Uterus (tissue), 2 donors: Measurements from ENCODE around the gene QSOX2.

Experiments used
- CTCF ChIP-seq, 4 experiments: fragments of 200-600 bp in 2 of 4; fragments of 450-650 bp in 2 of 4; sonication (generic) in 2 of 4; IDR thresholded peaks; one replicate each; pipeline ENCODE4 v1.5.1; 2016 to 2019; ENCODE audit warnings: antibody characterized with exemption in 4 of 4, mild to moderate bottlenecking in 2 of 4, moderate library complexity in 1 of 4
- POLR2A ChIP-seq, 2 donors: fragments of 450-650 bp; IDR thresholded peaks; one replicate each; pipeline ENCODE4 v1.6.1; 2016; ENCODE audit warnings: antibody characterized with exemption in 2 of 2, mild to moderate bottlenecking in 1 of 2, moderate library complexity in 1 of 2

GRCh38 chr9:136187683-136188586, 57.7 kb downstream of the QSOX2 start:
- TF ChIP-seq CTCF (IDR thresholded peaks at IDR 0.05) (no peak), POLR2A (IDR thresholded peaks at IDR 0.05) (no peak)
